A375 (cell line): ENCODE results near the gene IL6. TPM values are rescaled to one million over a fixed set of nuclear protein-coding genes. Genes with fewer than 3 reads are reported as not detected.

Source experiments
- total RNA-seq: library from RNA; depleted of rRNA; stranded (reverse); fragments of >200 nt; shearing (Covaris generic); gene quantifications from 2 replicates; pipeline ENCODE4 v1.2.3, GENCODE V29; 2014; rRNA removed

Gene IL6
- total RNA-seq, result 4.3 and 4.7 TPM in 2 replicates

DNA sequence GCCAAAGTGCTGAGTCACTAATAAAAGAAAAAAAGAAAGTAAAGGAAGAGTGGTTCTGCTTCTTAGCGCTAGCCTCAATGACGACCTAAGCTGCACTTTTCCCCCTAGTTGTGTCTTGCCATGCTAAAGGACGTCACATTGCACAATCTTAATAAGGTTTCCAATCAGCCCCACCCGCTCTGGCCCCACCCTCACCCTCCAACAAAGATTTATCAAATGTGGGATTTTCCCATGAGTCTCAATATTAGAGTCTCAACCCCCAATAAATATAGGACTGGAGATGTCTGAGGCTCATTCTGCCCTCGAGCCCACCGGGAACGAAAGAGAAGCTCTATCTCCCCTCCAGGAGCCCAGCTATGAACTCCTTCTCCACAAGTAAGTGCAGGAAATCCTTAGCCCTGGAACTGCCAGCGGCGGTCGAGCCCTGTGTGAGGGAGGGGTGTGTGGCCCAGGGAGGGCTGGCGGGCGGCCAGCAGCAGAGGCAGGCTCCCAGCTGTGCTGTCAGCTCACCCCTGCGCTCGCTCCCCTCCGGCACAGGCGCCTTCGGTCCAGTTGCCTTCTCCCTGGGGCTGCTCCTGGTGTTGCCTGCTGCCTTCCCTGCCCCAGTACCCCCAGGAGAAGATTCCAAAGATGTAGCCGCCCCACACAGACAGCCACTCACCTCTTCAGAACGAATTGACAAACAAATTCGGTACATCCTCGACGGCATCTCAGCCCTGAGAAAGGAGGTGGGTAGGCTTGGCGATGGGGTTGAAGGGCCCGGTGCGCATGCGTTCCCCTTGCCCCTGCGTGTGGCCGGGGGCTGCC, at the start of gene IL6:
TSS of gene IL6 (plus strand) at position 294 of the 807 bp plus-strand sequence. CDS start at position 357, 63 bp downstream.

Other genes with a start within 250 kb of the IL6 start
- gene STEAP1B, start 227.0 kb upstream of the IL6 start, total RNA-seq, result 35.9 and 48.7 TPM in 2 replicates
- gene TOMM7, start 95.6 kb downstream of the IL6 start, total RNA-seq, result 212 and 220 TPM in 2 replicates